Measurements from ENCODE around the gene STMP1.

GRCh38 chr7:135616136-135616535 is 46.2 kb upstream of the STMP1 start:
- no peak for TF ChIP-seq CTCF (IDR thresholded peaks at IDR 0.05 in 8 of 11, conservative IDR thresholded peaks at IDR 0.05 in 3 of 11)
- no peak for TF ChIP-seq POLR2AphosphoS5 (IDR thresholded peaks at IDR 0.05)
- TF ChIP-seq POLR2A (IDR thresholded peaks at IDR 0.05): no peak
